SK-N-SH treated with all-trans-retinoic acid at 6 μM for 48 hours (cell line): Measurements from ENCODE around the gene IGSF22.
"Not testable (repeated sequence)": the region's sequence is repeated elsewhere in the genome, so short reads cannot be mapped to it uniquely, and the experiment has no call there.

Experiments used
- ATAC-seq: fragments of 200-7000 bp; cut with Tn5 transposase; 3 replicates; pipeline ENCODE4 v1.9.1; 2020; ENCODE audit warnings: mild to moderate bottlenecking, moderate library complexity
- BACH2 ChIP-seq: fragments of 250-450 bp; sonication (Bioruptor Pico); IDR thresholded peaks from 2 replicates; pipeline ENCODE4 v1.9.0; 2021; ENCODE audit warnings: mild to moderate bottlenecking, borderline replicate concordance
- CREB5 ChIP-seq: fragments of 250-450 bp; sonication (Bioruptor Pico); IDR thresholded peaks from 2 replicates; pipeline ENCODE4 v1.5.1; 2020; ENCODE audit warnings: low read depth, mild to moderate bottlenecking, moderate library complexity
- CSDC2 ChIP-seq: fragments of 250-450 bp; sonication (Bioruptor Pico); IDR thresholded peaks from 2 replicates; pipeline ENCODE4 v1.5.0; 2020; ENCODE audit warnings: mild to moderate bottlenecking, moderate library complexity
- ESRRG ChIP-seq: fragments of 250-450 bp; sonication (Bioruptor Pico); IDR thresholded peaks from 2 replicates; pipeline ENCODE4 v1.6.1; 2021; ENCODE audit warnings: mild to moderate bottlenecking
- GLIS3 ChIP-seq: fragments of 250-450 bp; sonication (Bioruptor Pico); IDR thresholded peaks from 2 replicates; pipeline ENCODE4 v1.5.0; 2020; ENCODE audit warnings: mild to moderate bottlenecking, moderate library complexity
- ISL1 ChIP-seq: fragments of 250-450 bp; sonication (Bioruptor Pico); IDR thresholded peaks from 2 replicates; pipeline ENCODE4 v2.1.2; 2022; ENCODE audit warnings: mild to moderate bottlenecking, moderate library complexity
- OSR1 ChIP-seq: fragments of 250-450 bp; sonication (Bioruptor Pico); IDR thresholded peaks from 2 replicates; pipeline ENCODE4 v1.8.0; 2022; ENCODE audit warnings: moderate library complexity, mild to moderate bottlenecking, inconsistent platforms
- PATZ1 ChIP-seq: fragments of 250-450 bp; sonication (Bioruptor Pico); IDR thresholded peaks from 2 replicates; pipeline ENCODE4 v1.8.0; 2020; ENCODE audit warnings: mild to moderate bottlenecking, moderate library complexity, borderline replicate concordance
- POU6F1 ChIP-seq: fragments of 250-450 bp; sonication (Bioruptor Pico); IDR thresholded peaks from 2 replicates; pipeline ENCODE4 v1.8.0; 2021; ENCODE audit warnings: low read depth, mild to moderate bottlenecking, moderate library complexity, borderline replicate concordance
- PPARA ChIP-seq: fragments of 250-450 bp; sonication (Bioruptor Pico); IDR thresholded peaks from 2 replicates; pipeline ENCODE4 v1.5.0; 2020; ENCODE audit warnings: mild to moderate bottlenecking, borderline replicate concordance
- RARB ChIP-seq: fragments of 250-450 bp; sonication (Bioruptor Pico); IDR thresholded peaks from 2 replicates; pipeline ENCODE4 v1.8.0; 2021; ENCODE audit warnings: mild to moderate bottlenecking, moderate library complexity
- SNAI2 ChIP-seq: fragments of 250-450 bp; sonication (Bioruptor Pico); IDR thresholded peaks from 2 replicates; pipeline ENCODE4 v1.5.0; 2020; ENCODE audit warnings: mild to moderate bottlenecking, moderate library complexity
- TCF4 ChIP-seq: fragments of 250-450 bp; sonication (Bioruptor Pico); IDR thresholded peaks from 2 replicates; pipeline ENCODE4 v1.8.0; 2021; ENCODE audit warnings: mild to moderate bottlenecking, moderate library complexity, borderline replicate concordance
- TSHZ2 ChIP-seq: fragments of 250-450 bp; sonication (Bioruptor Pico); IDR thresholded peaks from 2 replicates; pipeline ENCODE4 v1.5.0; 2020; ENCODE audit warnings: mild to moderate bottlenecking, moderate library complexity
- ZC3H10 ChIP-seq: fragments of 250-450 bp; sonication (Bioruptor Pico); IDR thresholded peaks from 2 replicates; pipeline ENCODE4 v1.5.1; 2021; ENCODE audit warnings: mild to moderate bottlenecking, moderate library complexity
- ZFP3 ChIP-seq: fragments of 250-450 bp; sonication (Bioruptor Pico); IDR thresholded peaks from 2 replicates; pipeline ENCODE4 v1.5.0; 2020; ENCODE audit warnings: mild to moderate bottlenecking, moderate library complexity
- ZNF565 ChIP-seq: fragments of 450-650 bp; formaldehyde crosslinking; conservative IDR thresholded peaks from 2 replicates; pipeline ENCODE4 v1.5.0; 2020; ENCODE audit warnings: low read depth, mild to moderate bottlenecking, moderate library complexity
- ZNF70 ChIP-seq: fragments of 450-650 bp; formaldehyde crosslinking; IDR thresholded peaks from 2 replicates; pipeline ENCODE4 v1.5.0; 2020; ENCODE audit warnings: mild to moderate bottlenecking, moderate library complexity
- ZNF8 ChIP-seq: fragments of 450-650 bp; formaldehyde crosslinking; IDR thresholded peaks from 2 replicates; pipeline ENCODE4 v1.5.0; 2020; ENCODE audit warnings: mild to moderate bottlenecking, moderate library complexity
- TF ChIP-seq, protein P1 (sequence below): fragments of 250-450 bp; sonication (Bioruptor Pico); IDR thresholded peaks from 2 replicates; pipeline ENCODE4 v1.5.1; 2021; ENCODE audit warnings: mild to moderate bottlenecking, moderate library complexity

The IGSF22 gene

GRCh38 chr11:18696638-18697225 is 29.3 kb downstream of the IGSF22 start:
- peak; percentile 32; the same call in 2 of the 3 replicates for ATAC-seq
- no peak for TF ChIP-seq ISL1 (CRISPR knock-in tag)
- TF ChIP-seq ZC3H10 = no peak
- no peak for TF ChIP-seq TSHZ2
- TF ChIP-seq, protein P1, sequence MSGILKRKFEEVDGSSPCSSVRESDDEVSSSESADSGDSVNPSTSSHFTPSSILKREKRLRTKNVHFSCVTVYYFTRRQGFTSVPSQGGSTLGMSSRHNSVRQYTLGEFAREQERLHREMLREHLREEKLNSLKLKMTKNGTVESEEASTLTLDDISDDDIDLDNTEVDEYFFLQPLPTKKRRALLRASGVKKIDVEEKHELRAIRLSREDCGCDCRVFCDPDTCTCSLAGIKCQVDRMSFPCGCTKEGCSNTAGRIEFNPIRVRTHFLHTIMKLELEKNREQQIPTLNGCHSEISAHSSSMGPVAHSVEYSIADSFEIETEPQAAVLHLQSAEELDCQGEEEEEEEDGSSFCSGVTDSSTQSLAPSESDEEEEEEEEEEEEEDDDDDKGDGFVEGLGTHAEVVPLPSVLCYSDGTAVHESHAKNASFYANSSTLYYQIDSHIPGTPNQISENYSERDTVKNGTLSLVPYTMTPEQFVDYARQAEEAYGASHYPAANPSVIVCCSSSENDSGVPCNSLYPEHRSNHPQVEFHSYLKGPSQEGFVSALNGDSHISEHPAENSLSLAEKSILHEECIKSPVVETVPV (CRISPR knock-in tag) = no peak
- no peak for TF ChIP-seq PPARA (CRISPR knock-in tag)
- TF ChIP-seq OSR1 (CRISPR knock-in tag) = no peak
- no peak for TF ChIP-seq TCF4
- TF ChIP-seq RARB = no peak
- no peak for TF ChIP-seq ZNF565 (CRISPR knock-in tag)
- TF ChIP-seq ZNF8 (CRISPR knock-in tag) = no peak
- TF ChIP-seq SNAI2 (CRISPR knock-in tag) = no peak
- no peak for TF ChIP-seq CSDC2 (CRISPR knock-in tag)
- TF ChIP-seq ZNF70 (CRISPR knock-in tag) = no peak

- no peak for TF ChIP-seq ZNF565 (CRISPR knock-in tag)
- TF ChIP-seq TSHZ2 = no peak
- no peak for TF ChIP-seq PPARA (CRISPR knock-in tag)
- no peak for TF ChIP-seq ESRRG
- no peak for TF ChIP-seq PATZ1 (CRISPR knock-in tag)
- no peak for TF ChIP-seq ZFP3 (CRISPR knock-in tag)
- no peak for TF ChIP-seq CREB5
- TF ChIP-seq SNAI2 (CRISPR knock-in tag) = no peak
- TF ChIP-seq TCF4 = no peak
- TF ChIP-seq ZC3H10 = no peak
- no peak for TF ChIP-seq GLIS3
- no peak for TF ChIP-seq POU6F1 (CRISPR knock-in tag)
- TF ChIP-seq ZNF8 (CRISPR knock-in tag) = no peak
- TF ChIP-seq BACH2 (CRISPR knock-in tag) = no peak
- no peak for TF ChIP-seq ZNF70 (CRISPR knock-in tag)
- no peak for ATAC-seq
These were observed 32.8 kb downstream of the IGSF22 start for GRCh38 chr11:18692941-18693760.

DNA sequence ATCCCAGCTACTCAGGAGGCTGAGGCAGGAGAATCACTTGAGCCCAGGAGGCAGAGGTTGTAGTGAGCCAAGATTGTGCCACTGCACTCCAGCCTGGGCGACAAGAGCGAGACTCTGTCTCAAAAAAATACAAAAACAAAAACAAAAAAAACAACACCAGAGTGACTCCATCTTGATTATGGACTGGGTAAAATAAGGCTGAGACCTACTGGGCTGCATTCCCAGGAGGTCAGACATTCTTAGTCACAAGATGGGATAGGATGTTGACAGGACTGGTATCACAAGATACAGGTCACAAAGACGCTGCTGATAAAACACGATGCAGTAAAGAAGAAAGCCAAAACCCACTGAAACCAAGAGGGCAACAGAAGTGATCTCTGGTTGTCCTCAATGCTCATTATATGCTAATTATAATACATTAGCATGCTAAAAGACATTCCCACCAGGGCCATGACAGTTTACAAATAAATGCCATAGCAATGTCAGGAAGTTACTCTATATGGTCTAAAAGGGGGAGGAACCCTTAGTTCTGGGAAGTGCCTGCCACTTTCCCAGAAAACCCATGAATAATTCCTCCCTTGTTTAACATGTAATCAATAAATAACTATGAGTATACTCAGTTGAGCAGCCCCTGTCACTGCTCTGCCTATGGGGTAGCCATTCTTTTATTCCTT is 34.4 kb downstream of the IGSF22 start:
- not testable (repeated sequence) for ATAC-seq
